ENCODE results near the gene TMEM72.
A peak's percentile ranks its signal among the peaks of the same experiment; 100 is the strongest.

TMEM72 gene

GRCh38 chr10:44978213-44978569 is 67.1 kb downstream of the TMEM72 start:
- H3K36me3 ChIP-seq (ENCODE audit: control insufficient read depth, insufficient read depth, low read length): no peaks in the 10 kb centered on the region
- no peaks in the 10 kb centered on the region for H3K9me3 ChIP-seq (ENCODE audit: control insufficient read depth, insufficient read depth, low read length)
- H3K27me3 ChIP-seq (ENCODE audit: control insufficient read depth, insufficient read depth, low read length): 0 out of 2 replicates have a peak, but pooled peaks cover 3% of the 10 kb centered on the region
- H3K9ac ChIP-seq (ENCODE audit: low read depth, low read length): no peak overlapping the region
- H3K4me3 ChIP-seq (ENCODE audit: low read depth, low read length): peak overlapping the region; percentile 24; the same call in 1 of the 2 replicates
- peaks cover 63% of the 10 kb centered on the region for H3K4me1 ChIP-seq (ENCODE audit: control insufficient read depth, insufficient read depth, low read length)
- peak overlapping the region; percentile 71 for H3K27ac ChIP-seq (ENCODE audit: low read depth, low read length)

- no peaks in the 10 kb centered on the region for H3K9me3 ChIP-seq (ENCODE audit: control insufficient read depth, insufficient read depth, low read length)
- 0 out of 2 replicates have a peak, but pooled peaks cover 3% of the 10 kb centered on the region for H3K27me3 ChIP-seq (ENCODE audit: control insufficient read depth, insufficient read depth, low read length)
- H3K27ac ChIP-seq (ENCODE audit: low read depth, low read length): peak within 1 kb of the TSS; percentile 71
- H3K9ac ChIP-seq (ENCODE audit: low read depth, low read length): no peak within 1 kb of the TSS
- no peaks in the 10 kb centered on the region for H3K36me3 ChIP-seq (ENCODE audit: control insufficient read depth, insufficient read depth, low read length)
- peaks cover 58% of the 10 kb centered on the region for H3K4me1 ChIP-seq (ENCODE audit: control insufficient read depth, insufficient read depth, low read length)
- peak within 1 kb of the TSS; percentile 24; the same call in 1 of the 2 replicates for H3K4me3 ChIP-seq (ENCODE audit: low read depth, low read length)
Measured at GRCh38 chr10:44978570-44979280, 67.6 kb downstream of the TMEM72 start, which contains the start of gene DEPP1. Gene DEPP1 (minus strand): TSS chr10:44978809. CDS start chr10:44978030, 779 bp downstream.

- H3K4me1 ChIP-seq (ENCODE audit: control insufficient read depth, insufficient read depth, low read length): peaks cover 49% of the 10 kb centered on the region
- no peaks in the 10 kb centered on the region for H3K9me3 ChIP-seq (ENCODE audit: control insufficient read depth, insufficient read depth, low read length)
- H3K36me3 ChIP-seq (ENCODE audit: control insufficient read depth, insufficient read depth, low read length): no peaks in the 10 kb centered on the region
- H3K4me3 ChIP-seq (ENCODE audit: low read depth, low read length): no peak overlapping the region
- H3K27ac ChIP-seq (ENCODE audit: low read depth, low read length): peak overlapping the region; percentile 71
- H3K9ac ChIP-seq (ENCODE audit: low read depth, low read length): no peak overlapping the region
- H3K27me3 ChIP-seq (ENCODE audit: control insufficient read depth, insufficient read depth, low read length): 0 out of 2 replicates have a peak, but pooled peaks cover 3% of the 10 kb centered on the region
Measured at GRCh38 chr10:44979281-44980191, 68.4 kb downstream of the TMEM72 start.

- H3K36me3 ChIP-seq (ENCODE audit: control insufficient read depth, insufficient read depth, low read length): no peaks in the 10 kb centered on the region
- no peak overlapping the region for H3K27ac ChIP-seq (ENCODE audit: low read depth, low read length)
- H3K4me1 ChIP-seq (ENCODE audit: control insufficient read depth, insufficient read depth, low read length): peaks cover 52% of the 10 kb centered on the region
- no peaks in the 10 kb centered on the region for H3K9me3 ChIP-seq (ENCODE audit: control insufficient read depth, insufficient read depth, low read length)
- H3K27me3 ChIP-seq (ENCODE audit: control insufficient read depth, insufficient read depth, low read length): 0 out of 2 replicates have a peak, but pooled peaks cover 3% of the 10 kb centered on the region
- H3K9ac ChIP-seq (ENCODE audit: low read depth, low read length): no peak overlapping the region
- H3K4me3 ChIP-seq (ENCODE audit: low read depth, low read length): no peak overlapping the region
Measured at GRCh38 chr10:44980309-44981171, 69.4 kb downstream of the TMEM72 start.

- Histone ChIP-seq H3K36me3 (ENCODE audit: control insufficient read depth, insufficient read depth, low read length) (no peaks in the 10 kb centered on the region), H3K27ac (ENCODE audit: low read depth, low read length) (no peak overlapping the region), H3K9me3 (ENCODE audit: control insufficient read depth, insufficient read depth, low read length) (no peaks in the 10 kb centered on the region), H3K4me3 (ENCODE audit: low read depth, low read length) (no peak overlapping the region), H3K4me1 (ENCODE audit: control insufficient read depth, insufficient read depth, low read length) (peaks cover 52% of the 10 kb centered on the region), H3K27me3 (ENCODE audit: control insufficient read depth, insufficient read depth, low read length) (0 out of 2 replicates have a peak, but pooled peaks cover 3% of the 10 kb centered on the region), H3K9ac (ENCODE audit: low read depth, low read length) (no peak overlapping the region)
Measured at GRCh38 chr10:44981172-44982113, 70.3 kb downstream of the TMEM72 start.

GRCh38 chr10:44982114-44982460 is 71.0 kb downstream of the TMEM72 start:
- H3K9me3 ChIP-seq (ENCODE audit: control insufficient read depth, insufficient read depth, low read length): no peaks in the 10 kb centered on the region
- H3K4me3 ChIP-seq (ENCODE audit: low read depth, low read length): no peak overlapping the region
- peaks cover 54% of the 10 kb centered on the region for H3K4me1 ChIP-seq (ENCODE audit: control insufficient read depth, insufficient read depth, low read length)
- H3K9ac ChIP-seq (ENCODE audit: low read depth, low read length): no peak overlapping the region
- no peaks in the 10 kb centered on the region for H3K36me3 ChIP-seq (ENCODE audit: control insufficient read depth, insufficient read depth, low read length)
- 0 out of 2 replicates have a peak, but pooled peaks cover 3% of the 10 kb centered on the region for H3K27me3 ChIP-seq (ENCODE audit: control insufficient read depth, insufficient read depth, low read length)
- no peak overlapping the region for H3K27ac ChIP-seq (ENCODE audit: low read depth, low read length)

- 0 out of 2 replicates have a peak, but pooled peaks cover 3% of the 10 kb centered on the region for H3K27me3 ChIP-seq (ENCODE audit: control insufficient read depth, insufficient read depth, low read length)
- H3K9ac ChIP-seq (ENCODE audit: low read depth, low read length): no peak overlapping the region
- H3K36me3 ChIP-seq (ENCODE audit: control insufficient read depth, insufficient read depth, low read length): no peaks in the 10 kb centered on the region
- no peaks in the 10 kb centered on the region for H3K9me3 ChIP-seq (ENCODE audit: control insufficient read depth, insufficient read depth, low read length)
- no peak overlapping the region for H3K4me3 ChIP-seq (ENCODE audit: low read depth, low read length)
- H3K4me1 ChIP-seq (ENCODE audit: control insufficient read depth, insufficient read depth, low read length): peaks cover 53% of the 10 kb centered on the region
- H3K27ac ChIP-seq (ENCODE audit: low read depth, low read length): no peak overlapping the region
Measured at GRCh38 chr10:44982496-44982895, 71.4 kb downstream of the TMEM72 start.

GRCh38 chr10:44983066-44983894 is 72.1 kb downstream of the TMEM72 start:
- Histone ChIP-seq H3K9me3 (ENCODE audit: control insufficient read depth, insufficient read depth, low read length) (no peaks in the 10 kb centered on the region), H3K27ac (ENCODE audit: low read depth, low read length) (no peak overlapping the region), H3K4me3 (ENCODE audit: low read depth, low read length) (no peak overlapping the region), H3K27me3 (ENCODE audit: control insufficient read depth, insufficient read depth, low read length) (0 out of 2 replicates have a peak, but pooled peaks cover 3% of the 10 kb centered on the region), H3K36me3 (ENCODE audit: control insufficient read depth, insufficient read depth, low read length) (no peaks in the 10 kb centered on the region), H3K4me1 (ENCODE audit: control insufficient read depth, insufficient read depth, low read length) (peaks cover 57% of the 10 kb centered on the region), H3K9ac (ENCODE audit: low read depth, low read length) (no peak overlapping the region)

- Histone ChIP-seq H3K4me3 (ENCODE audit: low read depth, low read length) (no peak overlapping the region), H3K36me3 (ENCODE audit: control insufficient read depth, insufficient read depth, low read length) (no peaks in the 10 kb centered on the region), H3K27me3 (ENCODE audit: control insufficient read depth, insufficient read depth, low read length) (peaks cover 6% of the 10 kb centered on the region), H3K27ac (ENCODE audit: low read depth, low read length) (no peak overlapping the region), H3K9ac (ENCODE audit: low read depth, low read length) (no peak overlapping the region), H3K9me3 (ENCODE audit: control insufficient read depth, insufficient read depth, low read length) (no peaks in the 10 kb centered on the region), H3K4me1 (ENCODE audit: control insufficient read depth, insufficient read depth, low read length) (peaks cover 56% of the 10 kb centered on the region)
Measured at GRCh38 chr10:44983895-44984278, 72.8 kb downstream of the TMEM72 start.

Data from HUES48 (cell line).